GM21528 (cell line): ENCODE data around the gene TAPBPL.
"Not testable (repeated sequence)": the region's sequence is repeated elsewhere in the genome, so short reads cannot be mapped to it uniquely, and the experiment has no call there.

Experiments
- ATAC-seq: cut with Tn5 transposase; IDR thresholded peaks from one replicate; pipeline ENCODE4 v1.9.1; 2021; ENCODE audit warnings: mild to moderate bottlenecking, moderate library complexity; ENCODE audit not compliant: unreplicated experiment, low FRiP score

Gene TAPBPL

DNA sequence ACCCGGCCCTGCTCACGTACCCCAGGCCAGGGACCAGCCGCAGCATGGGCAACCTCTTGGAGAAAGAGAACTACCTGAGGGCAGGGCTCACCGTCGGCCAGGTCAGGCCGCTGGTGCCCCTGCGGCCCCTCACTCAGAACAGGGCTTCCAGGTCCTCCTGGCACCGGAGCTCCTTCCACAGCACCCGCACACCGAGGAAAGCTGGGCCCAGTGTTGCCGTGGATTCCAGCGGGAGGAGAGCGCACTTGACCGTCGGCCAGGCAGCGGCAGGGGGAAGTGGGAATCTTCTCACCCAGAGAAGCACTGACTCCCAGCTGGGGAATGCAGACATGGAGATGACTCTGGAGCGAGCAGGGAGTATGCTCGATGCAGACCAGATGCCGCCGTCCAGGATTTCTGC, 26.6 kb downstream of the TAPBPL start:
- no peak for ATAC-seq

DNA sequence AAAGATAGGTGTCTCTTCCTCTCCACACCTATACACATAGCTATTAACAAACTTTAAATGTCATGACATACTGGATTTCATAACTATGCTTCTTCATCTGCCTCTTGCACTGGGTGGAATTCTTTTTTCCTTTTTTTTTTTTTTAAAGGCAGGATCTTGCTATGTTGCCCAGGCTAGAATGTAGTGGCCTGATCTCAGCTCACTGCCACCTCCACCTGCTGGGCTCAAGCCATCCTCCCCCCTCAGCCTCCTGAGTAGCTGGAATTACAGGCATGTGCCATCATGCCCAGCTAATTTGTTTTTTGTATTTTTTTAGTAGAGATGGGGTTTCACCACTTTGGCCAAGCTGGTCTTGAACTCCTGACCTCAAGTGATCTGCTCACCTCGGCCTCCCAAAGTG, 36.4 kb downstream of the TAPBPL start:
- no peak for ATAC-seq

DNA sequence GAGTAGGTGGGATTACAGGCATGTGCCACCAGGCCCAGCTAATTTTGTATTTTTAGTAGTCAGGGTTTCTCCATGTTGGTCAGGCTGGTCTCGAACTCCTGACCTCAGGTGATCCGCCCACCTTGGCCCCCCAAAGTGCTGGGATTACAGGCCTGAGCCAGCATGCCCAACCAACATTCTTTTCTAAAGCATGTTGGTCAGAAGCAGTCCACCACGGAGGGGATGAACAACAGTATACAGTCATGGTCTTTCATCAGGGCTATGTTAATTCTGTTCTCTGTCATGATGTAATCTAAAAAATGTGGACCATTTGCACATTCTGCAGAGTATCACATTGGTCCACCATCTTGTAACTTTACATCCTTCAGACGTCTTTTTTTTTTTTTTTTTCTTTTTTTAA, 37.6 kb downstream of the TAPBPL start:
- ATAC-seq = no peak

DNA sequence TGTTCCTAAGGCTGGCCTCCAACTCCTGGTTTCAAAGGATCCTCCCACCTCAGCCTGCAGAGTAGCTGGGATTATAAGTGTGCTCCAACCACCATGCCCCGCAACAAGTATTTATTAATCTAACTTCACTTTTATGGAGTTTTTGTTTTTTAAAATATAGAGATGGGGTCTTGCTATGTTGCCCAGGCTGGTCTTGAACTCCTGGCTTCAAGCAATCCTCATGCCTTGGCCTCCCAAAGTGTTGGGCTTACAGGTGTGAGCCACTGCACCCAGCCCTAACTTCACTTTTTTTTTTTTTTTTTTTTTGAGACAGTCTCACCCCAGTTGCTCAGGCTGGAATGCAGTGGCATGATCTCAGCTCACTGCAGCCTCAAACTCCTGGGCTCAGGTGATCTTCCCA, 38.8 kb downstream of the TAPBPL start:
- ATAC-seq = not testable (repeated sequence)

DNA sequence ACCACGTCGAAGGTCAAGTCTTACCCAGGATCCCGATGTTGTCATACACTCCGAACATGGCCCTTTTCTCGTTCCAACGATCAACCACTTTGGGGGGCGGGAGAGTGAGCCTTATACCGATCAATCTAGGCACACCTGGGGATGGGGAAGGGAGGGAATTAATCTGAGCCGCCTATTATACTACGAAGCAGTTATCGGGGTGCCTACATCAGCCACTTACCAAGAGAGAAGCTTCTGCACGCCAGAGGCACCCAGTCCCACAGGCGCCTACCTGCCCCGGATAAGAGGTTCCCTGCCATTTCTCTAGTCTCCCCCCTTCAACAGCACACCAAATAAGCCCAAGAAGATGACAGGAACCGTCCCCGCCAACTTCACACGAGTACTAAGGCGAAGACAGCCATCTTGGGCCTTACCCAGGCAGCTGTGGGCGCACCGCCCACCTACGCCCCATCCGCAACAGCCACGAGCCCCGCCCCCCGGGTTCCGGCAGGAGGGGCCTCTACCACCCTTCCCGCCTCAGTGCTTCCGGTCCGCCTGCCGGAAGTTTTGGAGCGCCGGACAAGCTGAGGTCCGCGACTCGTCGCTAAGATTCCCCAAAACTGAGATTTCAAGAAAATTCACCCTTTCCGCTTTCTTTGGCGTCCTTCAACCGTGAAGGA, 41.1 kb downstream of the TAPBPL start, which contains the start of gene MRPL51:
TSS of gene MRPL51 (minus strand) at position 425 of the 659 bp plus-strand sequence. CDS start at position 299, 126 bp downstream.
- peak; percentile 69 for ATAC-seq

DNA sequence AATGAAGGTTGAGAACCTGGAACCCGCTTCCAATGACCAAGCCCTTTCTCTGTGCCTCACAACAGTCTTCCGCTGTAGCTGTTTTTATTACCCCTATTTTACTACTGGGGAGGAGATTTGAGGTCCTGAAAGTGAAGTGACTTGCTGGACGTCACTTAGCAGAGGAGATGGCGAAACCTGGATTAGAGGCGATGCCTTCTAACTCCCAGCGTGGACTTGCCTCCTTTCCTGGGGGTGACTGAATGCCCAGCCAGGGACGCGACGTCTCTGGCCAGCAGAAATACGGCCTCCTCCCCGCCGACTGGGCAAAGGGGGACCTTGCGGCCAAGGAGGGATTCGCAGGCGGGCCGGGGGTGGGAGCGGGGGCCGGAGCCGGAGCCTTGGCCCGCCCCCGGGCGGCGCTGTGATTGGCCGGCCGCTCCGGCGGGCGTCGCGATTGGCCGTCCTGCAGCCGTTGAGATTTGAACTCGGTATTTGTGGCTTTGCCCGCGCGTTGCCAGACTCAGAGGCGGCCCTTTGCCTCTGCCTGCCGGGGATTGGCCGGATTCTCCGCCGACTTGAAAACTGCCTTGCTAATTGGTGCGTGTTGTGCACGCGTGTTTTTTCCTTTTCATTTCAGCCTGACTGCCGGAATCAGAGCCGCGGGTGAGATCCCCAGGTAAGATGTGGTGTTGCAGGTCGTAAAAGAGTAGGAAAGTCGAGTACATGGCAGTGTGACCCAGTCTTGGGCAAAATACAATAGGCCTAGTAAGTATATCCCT, 41.8 kb downstream of the TAPBPL start, which contains the start of gene NCAPD2:
TSS of gene NCAPD2 (plus strand) at position 606 of the 761 bp plus-strand sequence. CDS start 997 bp downstream, outside the sequence.
- peak; percentile 83 for ATAC-seq

DNA sequence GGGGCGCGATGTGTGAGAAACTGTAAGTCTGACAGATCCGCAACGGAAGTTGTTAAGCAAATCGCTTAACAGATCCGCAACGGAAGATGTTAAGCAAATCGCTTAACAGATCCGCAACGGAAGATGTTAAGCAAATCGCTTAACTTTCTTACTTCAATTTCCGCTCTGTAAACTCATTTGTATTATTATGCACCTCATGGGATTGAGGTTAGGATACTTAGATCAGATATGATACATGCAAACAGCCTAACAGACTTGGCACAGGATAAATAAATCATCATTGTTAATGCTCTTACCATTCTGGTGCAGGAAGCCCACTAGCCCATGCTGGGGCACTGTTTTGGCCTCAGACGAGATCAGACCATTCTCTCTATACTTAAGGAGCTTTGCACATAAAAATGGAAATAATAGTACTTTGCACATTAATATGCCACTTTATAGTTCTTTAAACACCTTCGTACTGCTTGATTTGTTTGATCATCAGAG, 42.5 kb downstream of the TAPBPL start:
- no peak for ATAC-seq

DNA sequence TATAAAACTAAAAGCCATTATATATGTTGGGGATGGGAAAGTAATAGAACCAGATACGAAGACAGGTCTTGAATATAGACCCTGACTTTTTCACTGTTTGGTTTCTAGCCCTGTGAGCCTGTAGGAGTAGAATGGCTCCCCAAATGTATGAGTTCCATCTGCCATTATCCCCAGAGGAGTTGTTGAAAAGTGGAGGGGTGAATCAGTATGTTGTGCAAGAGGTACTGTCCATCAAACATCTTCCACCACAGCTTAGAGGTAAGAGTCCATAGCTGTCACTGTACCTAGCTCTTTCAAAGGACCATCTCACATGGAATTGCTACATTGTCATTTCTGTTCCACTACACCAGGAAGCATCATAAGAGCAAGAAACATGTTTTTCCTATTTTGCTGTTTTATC, 43.1 kb downstream of the TAPBPL start:
- no peak for ATAC-seq

DNA sequence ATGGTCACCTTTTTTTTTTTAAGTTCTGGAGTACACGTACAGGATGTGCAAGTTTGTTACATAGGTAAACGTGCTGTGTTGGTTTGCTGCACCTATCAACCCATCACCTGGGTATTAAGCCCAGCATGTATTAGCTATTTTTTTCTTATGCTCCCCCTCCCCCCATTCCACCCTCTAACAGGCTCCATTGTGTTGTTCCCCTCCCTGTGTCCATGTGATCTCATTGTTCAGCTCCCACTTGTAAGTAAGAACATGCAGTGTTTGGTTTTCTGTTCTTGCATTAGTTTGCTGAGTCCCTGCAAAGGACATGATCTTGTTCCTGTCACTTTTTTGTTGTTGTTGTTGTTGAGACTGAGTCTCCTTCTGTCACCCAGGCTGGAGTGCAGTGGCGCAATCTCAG, 45.4 kb downstream of the TAPBPL start:
- ATAC-seq = not testable (repeated sequence)

DNA sequence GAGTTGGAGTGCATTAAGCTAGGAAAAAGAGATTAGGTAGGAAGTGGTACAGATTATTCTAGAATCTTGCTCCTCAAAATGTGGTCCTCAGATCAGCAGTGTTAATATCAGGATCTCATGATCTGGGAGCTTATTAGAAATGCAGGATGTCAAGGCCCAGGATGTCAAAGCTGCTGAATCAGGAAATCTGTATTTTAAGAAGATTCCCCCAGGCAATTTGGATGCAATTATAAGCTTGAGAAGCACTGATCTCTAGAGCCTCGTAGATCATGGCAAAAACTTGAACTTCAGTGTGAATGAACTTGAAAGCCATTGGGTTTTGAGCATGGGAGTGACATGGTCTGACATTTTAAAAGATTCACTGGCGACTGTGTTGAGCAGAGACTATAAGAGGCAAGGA, 48.6 kb downstream of the TAPBPL start:
- no peak for ATAC-seq

DNA sequence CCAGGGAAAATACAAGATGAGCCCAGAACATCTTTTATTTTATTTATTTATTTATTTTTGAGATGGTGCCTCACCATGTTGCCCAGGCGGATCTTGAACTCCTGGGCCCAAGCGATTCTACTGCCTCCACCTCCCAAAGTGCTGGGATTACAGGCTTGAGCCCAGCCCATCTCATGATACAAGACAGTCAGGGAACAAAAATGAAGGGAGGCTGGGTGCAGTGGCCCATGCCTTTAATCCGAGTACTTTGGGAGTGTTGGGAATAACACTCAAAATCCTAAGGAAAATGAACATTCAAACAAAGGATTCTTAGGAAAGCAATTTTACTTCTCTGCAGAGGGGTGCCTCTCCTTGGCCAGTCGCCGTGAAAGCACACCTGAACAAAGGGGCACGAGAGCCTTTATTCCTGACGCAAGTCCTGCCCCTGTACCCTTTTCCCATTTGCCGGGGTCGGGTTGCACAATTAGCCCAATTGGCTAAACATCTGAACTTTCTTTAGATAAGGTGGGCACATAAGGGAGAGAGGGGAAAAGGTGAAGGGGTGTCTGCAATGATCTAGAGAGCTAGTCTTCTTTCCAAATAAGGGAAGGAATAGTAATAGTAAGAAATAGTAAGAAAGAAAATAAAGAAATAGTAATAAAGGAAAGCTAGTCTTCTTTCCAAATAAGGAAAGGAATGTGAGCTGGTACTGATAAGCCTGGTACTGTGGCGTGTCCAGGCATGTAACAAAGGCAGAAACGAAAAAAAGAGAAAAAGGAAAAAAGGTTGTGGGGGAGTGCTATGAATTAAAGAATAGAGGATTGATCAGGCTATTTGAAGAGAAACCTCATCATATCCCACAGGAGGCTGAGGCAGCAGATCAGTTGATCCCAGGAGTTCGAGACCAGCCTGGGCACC, 55.5 kb downstream of the TAPBPL start:
- no peak for ATAC-seq

DNA sequence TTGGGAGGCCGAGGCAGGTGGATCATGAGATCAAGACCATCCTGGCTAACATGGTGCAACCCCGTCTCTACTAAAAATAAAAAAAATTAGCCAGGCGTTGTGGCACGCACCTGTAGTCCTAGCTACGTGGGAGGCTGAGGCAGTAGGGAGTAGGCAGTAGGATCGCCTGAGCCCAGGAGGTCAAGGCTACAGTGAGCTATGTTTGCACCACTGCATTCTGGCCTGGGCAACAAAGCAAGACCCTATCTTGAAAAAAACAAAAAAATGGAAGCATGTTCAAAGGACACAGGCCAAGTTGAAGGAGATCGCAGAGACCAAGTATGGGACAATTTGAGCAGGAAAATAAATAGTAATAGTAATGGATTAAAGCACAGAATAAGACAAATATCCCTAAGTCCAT, 56.2 kb downstream of the TAPBPL start:
- ATAC-seq = no peak
